Chondrocyte (in vitro differentiated cells): Measurements from ENCODE around the gene EFEMP1. TPM values are rescaled to one million over a fixed set of nuclear protein-coding genes. Genes with fewer than 3 reads are reported as not detected.

Experiments used
- DNase-seq: peaks from one replicate; pipeline ENCODE4 v3.0.0; 2021; ENCODE audit warnings: mixed read lengths, low spot score
- H3K27ac Mint-ChIP-seq: one replicate; pipeline ENCODE4 v1.8.0; 2021; ENCODE audit warnings: mild to moderate bottlenecking, moderate library complexity, mixed read lengths; ENCODE audit not compliant: unreplicated experiment
- H3K27me3 Mint-ChIP-seq: 2 replicates; pipeline ENCODE4 v1.8.0; 2021; ENCODE audit warnings: low read depth, mixed read lengths
- H3K36me3 Mint-ChIP-seq: 2 replicates; pipeline ENCODE4 v1.8.0; 2021; ENCODE audit warnings: low read depth, mixed read lengths
- H3K4me1 Mint-ChIP-seq: 2 replicates; pipeline ENCODE4 v1.8.0; 2021; ENCODE audit warnings: low read depth, mild to moderate bottlenecking, mixed read lengths
- H3K4me3 Mint-ChIP-seq: one replicate; pipeline ENCODE4 v1.8.0; 2021; ENCODE audit warnings: mild to moderate bottlenecking, moderate library complexity, mixed read lengths; ENCODE audit not compliant: unreplicated experiment
- H3K9me3 Mint-ChIP-seq: 2 replicates; pipeline ENCODE4 v1.8.0; 2021; ENCODE audit warnings: low read depth, mixed read lengths
- CTCF ChIP-seq: fragments of 200-600 bp; sonication (generic); IDR thresholded peaks from 2 replicates; pipeline ENCODE4 v1.5.0; 2021; ENCODE audit warnings: antibody characterized with exemption, mild to moderate bottlenecking, moderate library complexity
- total RNA-seq: library from RNA; stranded (reverse); gene quantifications from 3 replicates; pipeline ENCODE4 v1.2.1, GENCODE V29; 2021

EFEMP1 gene
- total RNA-seq, 1 donor from 2014 or later, result 38.6 TPM

GRCh38 chr2:55912926-55913325 lies 10.7 kb downstream of the EFEMP1 start:
- Mint-ChIP-seq H3K27me3 (peaks cover 41% of the 10 kb centered on the region), H3K36me3 (no peaks in the 10 kb centered on the region), H3K9me3 (no peaks in the 10 kb centered on the region), H3K4me1 (no peaks in the 10 kb centered on the region), H3K4me3 (no peak overlapping the region), H3K27ac (no peak overlapping the region)
- no peak for TF ChIP-seq CTCF
- no peak for DNase-seq

- Mint-ChIP-seq H3K27ac (no peak overlapping the region), H3K4me1 (no peaks in the 10 kb centered on the region), H3K36me3 (no peaks in the 10 kb centered on the region), H3K4me3 (no peak overlapping the region), H3K27me3 (peaks cover 49% of the 10 kb centered on the region), H3K9me3 (no peaks in the 10 kb centered on the region)
- TF ChIP-seq CTCF, result no peak
- no peak for DNase-seq
Observed at GRCh38 chr2:55910077-55910476, 13.5 kb downstream of the EFEMP1 start.

GRCh38 chr2:55907686-55908085 lies 15.9 kb downstream of the EFEMP1 start:
- H3K4me3 Mint-ChIP-seq, result no peak overlapping the region
- no peak overlapping the region for H3K27ac Mint-ChIP-seq
- H3K9me3 Mint-ChIP-seq, result peaks cover 12% of the 10 kb centered on the region
- H3K27me3 Mint-ChIP-seq, result peaks cover 43% of the 10 kb centered on the region
- DNase-seq, result no peak
- TF ChIP-seq CTCF, result no peak
- no peaks in the 10 kb centered on the region for H3K4me1 Mint-ChIP-seq
- peaks cover 4% of the 10 kb centered on the region for H3K36me3 Mint-ChIP-seq

- H3K4me3 Mint-ChIP-seq, result no peak overlapping the region
- H3K4me1 Mint-ChIP-seq, result no peaks in the 10 kb centered on the region
- peaks cover 12% of the 10 kb centered on the region for H3K9me3 Mint-ChIP-seq
- no peak for DNase-seq
- H3K36me3 Mint-ChIP-seq, result peaks cover 4% of the 10 kb centered on the region
- TF ChIP-seq CTCF, result no peak
- H3K27ac Mint-ChIP-seq, result no peak overlapping the region
- peaks cover 38% of the 10 kb centered on the region for H3K27me3 Mint-ChIP-seq
Observed at GRCh38 chr2:55906993-55907392, 16.6 kb downstream of the EFEMP1 start.

- TF ChIP-seq CTCF, result no peak
- peaks cover 8% of the 10 kb centered on the region for H3K4me1 Mint-ChIP-seq
Observed at GRCh38 chr2:55903727-55904126, 19.9 kb downstream of the EFEMP1 start.

More at GRCh38 chr2:55903727-55904126, 19.9 kb downstream of the EFEMP1 start:
- no peak for DNase-seq
- H3K9me3 Mint-ChIP-seq, result peaks cover 12% of the 10 kb centered on the region
- no peak overlapping the region for H3K4me3 Mint-ChIP-seq
- no peak overlapping the region for H3K27ac Mint-ChIP-seq
- peaks cover 4% of the 10 kb centered on the region for H3K36me3 Mint-ChIP-seq
- H3K27me3 Mint-ChIP-seq, result peaks cover 18% of the 10 kb centered on the region
